ENCODE measurements around the gene SAXO1.

DNA sequence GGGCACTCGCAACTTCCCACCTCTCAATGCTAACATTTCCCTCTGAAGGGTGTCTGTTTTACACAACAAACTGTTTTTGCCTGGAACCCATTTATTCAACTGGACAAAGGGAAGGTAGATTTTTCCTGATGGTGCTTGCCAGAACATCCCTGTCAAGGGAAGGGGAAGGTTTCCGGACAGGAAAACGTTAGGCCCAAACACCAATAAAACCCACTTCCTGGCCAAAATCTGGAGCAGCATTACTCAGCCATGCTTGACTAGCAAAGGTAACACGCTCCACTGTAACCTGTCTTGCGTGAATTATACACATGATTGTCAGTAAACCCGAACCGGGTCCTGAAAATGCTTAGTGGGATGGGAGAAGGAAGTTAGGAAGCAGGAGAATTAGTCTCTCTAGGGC, 90.2 kb downstream of the SAXO1 start:
- TF ChIP-seq, protein P1, sequence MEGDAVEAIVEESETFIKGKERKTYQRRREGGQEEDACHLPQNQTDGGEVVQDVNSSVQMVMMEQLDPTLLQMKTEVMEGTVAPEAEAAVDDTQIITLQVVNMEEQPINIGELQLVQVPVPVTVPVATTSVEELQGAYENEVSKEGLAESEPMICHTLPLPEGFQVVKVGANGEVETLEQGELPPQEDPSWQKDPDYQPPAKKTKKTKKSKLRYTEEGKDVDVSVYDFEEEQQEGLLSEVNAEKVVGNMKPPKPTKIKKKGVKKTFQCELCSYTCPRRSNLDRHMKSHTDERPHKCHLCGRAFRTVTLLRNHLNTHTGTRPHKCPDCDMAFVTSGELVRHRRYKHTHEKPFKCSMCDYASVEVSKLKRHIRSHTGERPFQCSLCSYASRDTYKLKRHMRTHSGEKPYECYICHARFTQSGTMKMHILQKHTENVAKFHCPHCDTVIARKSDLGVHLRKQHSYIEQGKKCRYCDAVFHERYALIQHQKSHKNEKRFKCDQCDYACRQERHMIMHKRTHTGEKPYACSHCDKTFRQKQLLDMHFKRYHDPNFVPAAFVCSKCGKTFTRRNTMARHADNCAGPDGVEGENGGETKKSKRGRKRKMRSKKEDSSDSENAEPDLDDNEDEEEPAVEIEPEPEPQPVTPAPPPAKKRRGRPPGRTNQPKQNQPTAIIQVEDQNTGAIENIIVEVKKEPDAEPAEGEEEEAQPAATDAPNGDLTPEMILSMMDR (IDR thresholded peaks at IDR 0.05; ENCODE audit: low read depth, low read length, poor library complexity, severe bottlenecking), result no peak
- no peak for TF ChIP-seq EZH2phosphoT487 (IDR thresholded peaks at IDR 0.05; ENCODE audit: borderline replicate concordance, low read length)
